RWPE2 (cell line): ENCODE data around the gene LRRK1.

Experiments
- ATAC-seq: fragments of 200-7000 bp; cut with Tn5 transposase; 3 replicates; pipeline ENCODE4 v1.9.1; 2021; ENCODE audit warnings: low read depth
- DNase-seq: peaks from one replicate; pipeline ENCODE4 v3.0.0-alpha.2; 2020; ENCODE audit warnings: low spot score
- H3K27ac ChIP-seq: fragments of 450-650 bp; 2 replicates; pipeline ENCODE4 v1.5.1; 2017; ENCODE audit warnings: mild to moderate bottlenecking; ENCODE audit not compliant: poor library complexity, severe bottlenecking
- H3K27me3 ChIP-seq: fragments of 250-450 bp; sonication (Bioruptor Pico); 2 replicates; pipeline ENCODE4 v1.5.1; 2021; ENCODE audit warnings: mild to moderate bottlenecking, moderate library complexity; ENCODE audit not compliant: insufficient read depth, poor library complexity, severe bottlenecking
- H3K36me3 ChIP-seq: fragments of 250-450 bp; sonication (Bioruptor Pico); 2 replicates; pipeline ENCODE4 v1.5.1; 2020; ENCODE audit warnings: low read depth, mild to moderate bottlenecking, moderate library complexity
- H3K4me1 ChIP-seq: fragments of 250-450 bp; sonication (Bioruptor Pico); 2 replicates; pipeline ENCODE4 v1.5.1; 2021; ENCODE audit warnings: mild to moderate bottlenecking, moderate library complexity; ENCODE audit not compliant: insufficient read depth, poor library complexity, severe bottlenecking
- H3K4me3 ChIP-seq: fragments of 250-450 bp; sonication (Bioruptor Pico); 2 replicates; pipeline ENCODE4 v1.5.1; 2021; ENCODE audit warnings: mild to moderate bottlenecking, moderate library complexity; ENCODE audit not compliant: severe bottlenecking
- H3K9me3 ChIP-seq: fragments of 250-450 bp; sonication (Bioruptor Pico); 2 replicates; pipeline ENCODE4 v1.5.1; 2021; ENCODE audit warnings: mild to moderate bottlenecking, moderate library complexity; ENCODE audit not compliant: severe bottlenecking
- CTCF ChIP-seq: fragments of 450-650 bp; IDR thresholded peaks from one replicate; pipeline ENCODE4 v1.5.1; 2017; ENCODE audit warnings: mild to moderate bottlenecking, moderate library complexity; ENCODE audit not compliant: poor library complexity, severe bottlenecking

Gene LRRK1

DNA sequence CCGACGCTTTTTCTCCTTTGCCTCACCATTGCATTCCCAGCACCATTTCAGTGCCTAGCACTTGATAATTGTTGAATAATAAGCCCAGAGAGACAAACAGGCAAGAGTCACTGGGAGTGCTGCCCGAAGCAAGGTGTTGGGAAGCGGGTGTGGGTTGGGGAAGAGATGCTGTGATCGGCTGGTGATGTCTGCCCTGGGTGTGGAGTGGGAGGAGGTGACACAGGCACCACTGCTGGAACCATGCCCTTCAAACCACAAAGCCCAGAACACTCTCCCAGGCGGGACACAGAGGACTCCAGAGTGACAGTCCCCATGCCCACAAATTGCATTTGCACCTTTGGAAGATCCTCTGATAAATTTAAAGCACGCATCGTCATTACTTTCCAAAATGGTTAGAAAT lies 184.4 kb downstream of the LRRK1 start:
- no peaks in the 10 kb centered on the region for H3K36me3 ChIP-seq
- no peaks in the 10 kb centered on the region for H3K4me1 ChIP-seq
- H3K9me3 ChIP-seq = no peaks in the 10 kb centered on the region
- H3K4me3 ChIP-seq = no peak overlapping the region
- no peak overlapping the region for H3K27ac ChIP-seq
- DNase-seq (no peak), ATAC-seq (no peak)
- no peak for TF ChIP-seq CTCF
- H3K27me3 ChIP-seq = no peaks in the 10 kb centered on the region

DNA sequence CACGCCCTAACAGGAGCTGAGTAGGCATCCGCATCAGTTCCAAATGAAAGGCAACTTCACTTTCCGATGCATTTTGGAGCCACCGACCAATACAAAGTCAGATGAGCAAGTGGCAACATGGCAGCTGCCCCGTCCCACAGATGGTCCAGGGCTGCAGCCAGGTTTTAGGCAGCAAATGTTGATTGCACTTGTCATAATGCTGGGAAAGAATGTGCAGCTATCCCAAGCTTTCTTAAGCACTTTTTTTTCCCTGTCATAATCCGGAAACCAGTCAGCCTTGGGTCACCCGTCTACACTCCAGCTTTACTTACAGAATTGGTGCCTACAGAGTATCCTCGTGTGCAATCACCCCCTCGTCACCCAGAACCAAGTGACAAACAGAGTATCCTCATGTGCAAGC lies 185.0 kb downstream of the LRRK1 start:
- no peak for DNase-seq

GRCh38 chr15:101105059-101105891 lies 186.1 kb downstream of the LRRK1 start:
- DNase-seq = no peak
- no peak; the same call in 2 of the 3 replicates for ATAC-seq
- H3K9me3 ChIP-seq = no peaks in the 10 kb centered on the region
- H3K27me3 ChIP-seq = no peaks in the 10 kb centered on the region
- H3K4me1 ChIP-seq = no peaks in the 10 kb centered on the region
- H3K36me3 ChIP-seq = no peaks in the 10 kb centered on the region
- TF ChIP-seq CTCF = no peak
- H3K4me3 ChIP-seq = no peak overlapping the region
- no peak overlapping the region for H3K27ac ChIP-seq

More for the DNA sequence above, 185.0 kb downstream of the LRRK1 start:
- H3K4me1 ChIP-seq = no peaks in the 10 kb centered on the region
- H3K27ac ChIP-seq = no peak overlapping the region
- no peak for ATAC-seq
- no peaks in the 10 kb centered on the region for H3K9me3 ChIP-seq
- no peak for TF ChIP-seq CTCF
- H3K4me3 ChIP-seq = no peak overlapping the region
- no peaks in the 10 kb centered on the region for H3K27me3 ChIP-seq
- H3K36me3 ChIP-seq = no peaks in the 10 kb centered on the region

DNA sequence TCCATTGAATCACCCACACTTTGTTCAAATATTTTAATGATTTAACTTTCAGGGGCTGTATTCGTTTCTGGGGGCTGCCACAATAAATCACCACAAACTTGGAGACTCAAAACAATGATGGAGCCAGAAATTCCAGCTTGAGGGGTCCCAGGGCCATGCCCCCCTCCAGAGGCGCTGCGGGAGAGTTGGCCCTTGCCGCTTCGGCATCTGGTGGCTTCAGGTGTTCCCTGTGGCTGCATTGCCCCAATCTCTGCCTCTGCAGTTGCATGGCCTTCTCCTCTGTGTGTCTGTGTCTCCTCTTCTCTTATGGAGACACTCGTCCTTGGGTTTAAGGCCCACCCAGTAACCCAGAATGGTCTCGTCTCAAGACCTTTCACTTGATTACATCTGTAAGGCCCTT lies 187.9 kb downstream of the LRRK1 start:
- peak; percentile 49 for DNase-seq
- no peak for TF ChIP-seq CTCF
- H3K27ac ChIP-seq = no peak overlapping the region
- no peaks in the 10 kb centered on the region for H3K4me1 ChIP-seq
- H3K4me3 ChIP-seq = no peak overlapping the region
- H3K27me3 ChIP-seq = no peaks in the 10 kb centered on the region
- no peaks in the 10 kb centered on the region for H3K9me3 ChIP-seq
- ATAC-seq = no peak
- H3K36me3 ChIP-seq = no peaks in the 10 kb centered on the region

DNA sequence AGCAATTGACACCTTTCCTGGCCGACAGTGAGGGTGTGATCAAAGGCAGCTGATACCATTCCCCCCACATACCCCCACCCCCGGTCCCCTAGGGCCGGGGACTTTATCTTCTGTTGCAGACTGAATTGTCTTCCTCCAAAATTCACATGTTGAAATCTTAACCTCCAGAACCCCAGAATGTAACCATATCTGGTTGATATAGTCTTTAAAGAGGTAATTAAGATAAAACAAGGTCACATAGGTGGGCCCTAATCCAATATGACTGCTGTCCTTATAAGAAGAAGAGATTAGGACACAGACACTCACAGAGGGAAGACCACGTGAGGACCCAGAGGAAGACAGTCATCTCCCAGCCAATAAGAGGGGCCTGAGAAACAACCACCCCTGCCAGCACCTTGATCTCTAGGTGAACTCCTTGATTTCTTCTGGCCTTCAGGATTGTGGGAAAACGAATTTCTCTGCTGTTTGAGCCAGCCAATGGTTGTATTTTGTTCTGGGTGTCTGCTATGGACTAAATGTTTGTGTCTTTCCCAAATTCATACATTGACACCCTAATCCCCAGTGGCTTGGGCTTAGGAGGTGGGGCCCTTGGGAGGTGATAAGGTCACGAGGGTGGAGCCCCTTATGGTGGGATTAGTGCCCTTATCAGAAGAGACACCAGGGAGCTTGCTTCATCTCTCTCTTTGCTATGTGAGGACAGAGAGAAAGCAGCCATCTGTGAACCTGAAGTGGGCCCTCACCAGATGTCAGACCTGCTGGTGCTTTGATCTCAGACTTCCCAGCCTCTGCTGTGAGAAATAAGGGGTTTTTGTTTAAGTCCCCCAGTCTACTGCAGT lies 188.7 kb downstream of the LRRK1 start:
- no peaks in the 10 kb centered on the region for H3K9me3 ChIP-seq
- H3K4me3 ChIP-seq = no peak overlapping the region
- H3K36me3 ChIP-seq = no peaks in the 10 kb centered on the region
- H3K4me1 ChIP-seq = peaks cover 6% of the 10 kb centered on the region
- DNase-seq = peak; percentile 43
- no peak for ATAC-seq
- TF ChIP-seq CTCF = no peak
- H3K27ac ChIP-seq = no peak overlapping the region
- no peaks in the 10 kb centered on the region for H3K27me3 ChIP-seq
